ENCODE results near the gene PRKCZ.

The PRKCZ gene

DNA sequence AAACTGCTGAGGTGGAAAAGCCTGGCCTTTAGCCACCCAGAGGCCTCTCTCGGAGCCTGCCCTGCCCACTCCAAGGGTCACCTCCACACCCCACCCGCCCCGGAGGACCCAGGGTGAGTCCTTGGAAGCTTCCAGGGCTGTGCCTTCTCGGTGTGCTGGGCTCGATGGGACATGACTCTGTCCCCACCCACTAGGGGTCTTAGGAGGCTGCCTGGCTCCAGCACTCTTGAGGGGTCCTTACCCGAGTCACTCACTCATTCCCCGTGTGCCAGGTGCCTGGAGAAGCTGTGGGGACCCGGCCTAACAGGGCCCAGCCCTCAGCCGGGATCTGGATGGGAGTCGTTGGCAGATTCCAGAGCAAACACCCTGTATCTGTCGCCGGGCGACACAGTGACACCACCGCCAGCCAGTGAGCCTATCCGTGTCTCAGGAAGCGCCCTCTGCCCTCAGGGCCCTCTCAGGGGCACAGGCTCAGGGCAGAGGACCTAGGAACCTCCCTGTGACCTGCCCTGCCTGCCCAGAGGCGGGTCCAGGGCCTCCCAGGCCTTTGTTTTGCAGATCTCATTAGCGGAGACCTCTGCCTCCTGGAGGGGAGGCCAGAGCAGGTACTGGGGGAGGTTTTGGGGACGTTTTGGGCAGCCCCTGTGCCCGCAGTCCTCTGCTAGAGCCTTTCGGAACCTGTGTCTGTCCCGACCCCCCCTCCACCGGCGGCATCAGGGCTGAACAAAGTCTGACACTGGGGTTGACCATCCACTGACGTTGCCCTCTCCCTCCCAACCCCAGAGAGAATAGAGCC, 3.1 kb upstream of the PRKCZ start:
- DNase-seq: no peak

DNA sequence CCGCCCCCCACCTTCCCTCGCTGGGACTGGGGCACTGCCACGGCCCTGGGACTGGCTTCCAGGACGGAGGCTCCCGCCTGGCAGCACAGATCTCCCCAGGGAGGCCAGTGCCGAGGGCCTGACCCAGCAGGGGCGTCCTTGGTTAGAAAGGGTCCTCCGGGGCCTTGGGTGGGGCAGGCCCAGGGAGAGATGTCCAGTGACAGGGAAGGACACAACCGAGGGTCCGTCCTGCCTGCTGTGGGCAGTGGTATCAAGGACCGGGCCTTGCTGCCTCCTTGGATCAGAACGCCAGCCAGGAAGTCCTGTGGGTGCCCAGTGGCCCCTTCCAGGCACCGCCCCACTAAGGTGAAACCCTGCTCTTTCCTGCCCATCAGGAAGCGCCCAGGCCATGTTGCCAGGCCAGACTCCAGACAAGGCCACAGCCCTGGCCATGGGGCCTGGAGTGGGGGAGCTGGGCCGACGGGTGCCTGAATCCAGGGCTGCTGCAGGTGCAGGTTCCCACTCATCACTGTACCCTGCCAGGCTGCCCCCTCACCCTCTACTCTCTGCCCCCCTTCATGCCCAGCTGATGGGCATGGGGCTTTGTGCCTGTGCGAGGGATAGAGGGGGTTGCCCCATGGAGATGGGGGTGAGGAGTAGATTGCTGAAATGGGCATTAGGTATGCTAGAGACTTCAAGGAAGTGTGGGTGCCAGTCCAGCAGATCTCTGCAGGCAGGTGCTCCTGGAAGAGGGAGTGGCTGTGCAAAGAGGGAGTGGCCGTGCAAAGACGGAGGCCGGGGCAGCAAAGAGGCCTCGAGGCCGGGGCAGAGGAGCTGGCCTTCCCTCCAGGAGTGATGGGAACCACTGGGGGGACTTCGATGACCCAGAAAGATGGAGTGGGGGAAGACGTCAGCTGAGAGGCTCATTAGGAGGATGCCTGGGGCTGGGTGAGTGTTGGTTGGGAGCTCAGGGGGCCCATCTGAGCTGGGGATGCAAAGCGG, 2.2 kb upstream of the PRKCZ start:
- no peak for DNase-seq

DNA sequence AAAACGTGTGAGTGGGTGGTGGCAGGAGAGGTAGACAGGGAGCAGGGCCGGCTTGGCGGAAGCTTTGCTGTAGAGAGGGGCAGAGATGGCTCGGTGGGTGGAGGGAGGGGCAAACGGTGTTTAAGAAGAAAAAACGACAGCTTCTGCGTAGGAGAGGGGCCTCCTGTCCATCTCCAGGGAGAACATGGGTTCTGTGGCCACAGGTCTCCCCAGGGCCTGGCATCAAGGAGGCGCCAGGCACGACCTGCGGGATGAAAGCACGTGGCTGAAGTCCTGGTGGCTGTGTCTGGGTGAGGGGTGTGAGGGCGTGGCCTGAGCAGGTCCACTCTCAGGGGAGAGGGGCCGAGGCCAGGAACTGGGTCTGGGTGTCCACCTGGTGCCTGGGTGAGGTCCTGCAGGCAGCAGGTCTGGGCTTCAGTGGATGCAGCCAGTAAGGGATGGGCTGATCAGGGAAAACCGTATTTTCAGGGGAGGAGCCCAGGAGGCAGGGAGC, 940 bp upstream of the PRKCZ start:
- no peak for DNase-seq

DNA sequence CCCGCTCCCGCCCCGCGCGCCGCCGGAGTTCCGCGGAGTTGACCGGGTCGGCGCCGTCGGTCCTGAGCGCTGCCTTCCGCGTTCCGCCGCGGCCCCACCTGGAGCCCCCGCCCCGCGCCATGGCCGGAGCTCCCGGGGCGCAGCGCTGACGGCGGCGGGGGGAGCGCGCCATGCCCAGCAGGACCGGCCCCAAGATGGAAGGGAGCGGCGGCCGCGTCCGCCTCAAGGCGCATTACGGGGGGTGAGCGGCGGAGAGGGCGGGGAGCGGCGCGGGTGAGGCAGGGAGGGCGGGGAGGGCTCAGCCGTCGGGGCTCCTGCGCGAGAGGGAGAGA, 216 bp downstream of the PRKCZ start:
- DNase-seq: no peak

DNA sequence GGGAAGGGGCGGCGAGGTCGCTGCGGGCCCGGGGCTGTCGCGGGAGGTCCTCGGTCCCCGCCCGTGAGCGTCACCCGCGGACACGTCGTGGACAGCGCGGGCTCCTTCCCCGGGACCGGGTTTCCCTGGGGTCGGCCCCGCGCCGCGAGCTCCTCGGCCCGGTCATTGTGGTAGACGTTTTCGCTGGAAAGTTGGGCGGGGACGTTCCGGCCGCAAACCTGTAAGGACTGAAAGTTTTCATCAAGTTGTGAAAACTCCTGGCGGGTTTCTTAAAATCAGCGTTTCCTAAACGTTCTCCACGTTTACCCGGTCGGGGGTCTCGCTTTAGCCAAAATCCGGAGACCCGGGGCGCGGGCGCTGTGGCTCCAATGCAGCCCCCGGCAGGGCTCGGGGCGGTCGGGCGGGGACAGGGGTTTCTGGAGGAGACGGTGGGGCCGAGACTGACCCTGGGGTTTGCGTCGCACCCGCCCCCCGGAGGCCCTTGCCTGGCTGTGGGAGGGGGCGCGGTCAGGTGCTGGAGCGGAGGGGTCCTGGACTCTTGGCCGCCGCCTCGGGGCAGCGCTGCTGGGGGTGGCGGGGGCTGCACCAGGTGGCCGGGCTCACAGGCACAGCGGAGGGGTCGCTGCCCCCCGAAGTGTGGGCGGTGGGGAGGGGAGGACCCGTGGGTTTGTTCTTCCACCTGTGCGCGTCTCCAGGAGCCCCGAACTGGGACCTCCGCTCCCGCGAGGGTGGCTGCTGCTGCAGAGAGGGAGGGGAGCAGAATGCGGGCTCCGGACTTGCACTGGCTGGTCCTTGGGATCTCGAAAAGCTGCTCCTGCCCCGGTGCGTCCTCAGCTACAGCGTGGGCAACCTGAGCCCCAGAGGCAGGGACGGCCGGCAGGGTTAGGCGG, 827 bp downstream of the PRKCZ start:
- DNase-seq: no peak

DNA sequence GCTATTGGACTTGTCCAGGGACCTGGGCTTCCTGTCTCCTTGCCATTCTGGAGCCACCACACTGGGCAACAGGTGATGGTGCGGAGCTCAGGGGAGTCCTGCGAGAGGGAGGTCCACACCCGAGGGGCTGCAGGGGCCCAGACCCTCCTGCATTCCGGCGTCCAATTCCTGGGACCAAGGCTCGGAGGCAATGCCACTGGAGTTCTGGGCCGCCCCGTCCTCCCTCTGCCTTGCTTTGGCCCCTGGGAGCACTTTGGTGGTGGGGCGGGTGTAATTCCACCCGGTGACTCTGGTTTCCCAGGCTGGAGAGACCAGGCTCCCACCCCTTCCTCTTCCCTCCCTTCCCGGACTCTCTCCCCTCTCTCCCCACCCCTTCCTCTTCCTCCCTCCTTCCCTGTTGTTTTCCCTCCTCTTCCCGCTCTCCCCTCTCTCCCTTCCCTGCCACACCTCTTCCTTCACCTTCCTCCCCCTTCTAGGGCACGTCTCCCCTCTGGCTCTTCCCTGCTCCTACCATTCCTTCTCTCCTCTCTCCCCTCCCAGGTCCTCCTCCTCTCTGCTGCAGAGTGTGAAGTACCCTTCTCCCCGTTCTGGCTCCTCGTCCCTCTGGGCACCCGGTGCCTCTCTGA, 2.0 kb downstream of the PRKCZ start:
- DNase-seq: no peak

DNA sequence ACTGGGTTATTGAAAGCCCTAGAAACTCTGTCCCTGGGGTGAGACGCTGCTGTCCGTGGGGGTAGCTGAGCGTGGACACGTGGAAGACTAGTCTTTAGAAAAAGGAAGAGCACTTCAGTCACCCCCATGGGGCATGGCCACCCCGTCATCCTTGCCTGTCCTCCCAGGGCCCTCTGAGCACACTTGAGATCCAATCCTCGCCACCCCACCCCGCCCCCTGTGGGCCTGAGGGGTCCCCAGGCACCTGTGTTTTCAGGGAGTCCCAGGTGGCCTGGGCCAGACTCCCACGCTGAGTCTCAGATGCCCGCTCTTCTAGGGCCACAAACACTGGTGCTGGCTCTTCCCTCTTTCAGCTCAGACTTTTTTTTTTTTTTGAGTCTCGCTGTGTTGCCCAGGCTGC, 2.5 kb downstream of the PRKCZ start:
- no peak for DNase-seq

DNA sequence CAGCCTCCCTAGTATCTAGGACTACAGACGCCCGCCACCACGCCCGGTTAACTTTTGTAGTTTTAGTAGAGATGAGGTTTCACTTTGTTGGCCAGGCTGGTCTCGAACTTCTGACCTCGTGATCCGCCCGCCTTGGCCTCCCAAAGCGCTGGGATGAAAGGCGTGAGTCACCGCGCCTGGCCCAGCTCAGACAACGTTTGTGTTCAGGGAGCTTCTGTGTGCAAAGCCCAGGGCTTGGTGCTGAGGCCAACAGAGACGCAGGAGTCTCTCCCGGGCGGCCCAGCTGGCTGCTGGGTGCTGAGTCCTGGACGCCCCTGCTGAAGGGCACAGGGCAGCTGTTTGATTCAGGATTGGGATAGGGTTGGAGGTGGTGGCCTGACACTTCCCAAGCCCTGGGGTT, 3.0 kb downstream of the PRKCZ start:
- no peak for DNase-seq

- DNase-seq: no peak
Observed at GRCh38 chr1:2053784-2054376, 3.7 kb downstream of the PRKCZ start.

GRCh38 chr1:2054560-2054959, 4.3 kb downstream of the PRKCZ start:
- no peak for DNase-seq

DNA sequence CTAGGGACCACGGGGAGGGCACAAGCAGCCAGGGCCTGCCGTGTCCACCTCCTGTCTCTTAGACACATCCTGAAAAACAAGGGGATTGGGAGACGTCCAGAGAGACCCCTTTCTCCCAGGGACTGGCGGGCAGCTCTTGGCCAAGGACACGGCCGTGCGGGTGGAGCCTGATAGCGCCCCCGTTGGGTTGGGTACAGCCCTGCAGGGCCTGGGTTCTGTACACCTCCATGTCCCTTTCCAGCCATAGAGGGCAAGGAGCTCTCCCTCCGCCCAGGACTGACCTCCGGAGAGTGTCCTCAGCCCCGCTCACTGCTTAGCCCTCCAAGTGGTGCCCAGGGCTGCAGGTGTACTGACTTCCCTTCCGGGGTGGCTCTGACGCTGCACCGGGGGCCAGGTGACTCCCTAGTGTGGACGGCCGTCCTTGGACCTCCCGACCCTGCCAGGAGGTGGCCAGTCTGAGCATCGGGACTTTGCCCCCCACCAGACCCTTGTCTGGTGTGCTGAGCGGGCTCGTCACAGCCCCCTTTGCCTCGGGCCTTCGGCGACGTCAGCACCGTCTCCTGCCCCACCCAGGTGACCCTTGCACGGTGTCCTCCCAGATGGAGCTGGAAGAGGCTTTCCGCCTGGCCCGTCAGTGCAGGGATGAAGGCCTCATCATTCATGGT, 5.8 kb downstream of the PRKCZ start:
- DNase-seq: no peak

DNA sequence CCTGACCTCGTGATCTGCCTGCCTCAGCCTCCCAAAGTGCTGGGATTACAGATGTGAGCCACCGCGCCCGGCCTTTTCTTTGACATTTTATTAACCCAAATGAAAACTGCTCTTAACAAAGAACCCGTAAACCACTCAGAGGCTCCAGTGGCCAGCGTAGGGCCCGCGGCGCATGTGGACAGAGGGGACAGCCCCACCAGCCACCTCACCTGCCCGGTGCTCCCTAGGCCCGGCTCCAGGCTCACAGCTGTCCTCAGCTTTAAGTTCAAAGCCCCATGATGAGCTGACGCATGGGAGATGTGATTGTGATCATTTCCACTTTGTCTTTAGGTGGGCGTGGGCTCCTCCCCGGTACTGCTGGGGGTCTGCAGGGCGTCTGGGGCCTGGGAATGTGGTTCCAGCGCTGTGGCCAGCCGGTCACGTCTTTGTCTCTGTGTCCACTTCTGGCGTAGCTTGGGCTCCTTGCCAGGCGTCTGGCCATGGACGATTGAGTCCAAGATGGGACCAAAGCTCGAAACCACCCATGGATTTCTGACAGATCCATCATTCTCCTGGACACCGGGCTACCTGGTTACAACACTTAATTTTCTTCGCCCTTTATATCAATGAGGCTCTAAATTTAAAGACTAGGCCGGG, 6.9 kb downstream of the PRKCZ start:
- no peak for DNase-seq

DNA sequence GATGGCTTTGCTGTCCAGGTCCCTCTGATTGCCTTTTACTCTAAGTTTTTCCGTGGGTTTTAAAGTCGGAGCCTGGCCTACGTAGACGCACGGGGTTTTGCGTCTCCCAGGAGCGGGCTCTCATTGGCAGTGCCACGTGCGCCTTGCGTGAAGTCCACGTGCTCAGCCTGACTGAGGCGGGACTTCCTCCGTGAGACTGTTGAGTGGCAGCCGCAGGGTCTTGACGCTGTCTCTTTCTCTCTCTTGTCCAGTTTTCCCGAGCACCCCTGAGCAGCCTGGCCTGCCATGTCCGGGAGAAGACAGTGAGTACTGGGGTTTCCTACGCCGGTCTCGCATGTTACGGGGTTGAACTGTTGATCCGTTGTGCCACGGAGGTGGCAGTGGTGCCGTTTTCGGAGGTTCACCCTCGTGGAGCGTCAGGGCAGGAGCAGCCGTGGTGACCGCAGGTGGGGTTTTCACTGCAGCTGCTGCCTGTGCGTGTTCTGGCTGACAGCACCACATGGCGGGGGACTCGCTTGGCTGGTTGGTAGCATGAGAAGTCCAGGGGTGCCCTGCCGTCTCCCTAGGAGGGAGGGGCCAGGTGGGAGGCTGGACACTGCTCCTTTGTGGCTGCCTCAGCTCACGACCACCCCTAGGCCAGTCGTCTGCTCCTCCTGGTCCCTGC, 9.2 kb downstream of the PRKCZ start:
- DNase-seq: no peak

DNA sequence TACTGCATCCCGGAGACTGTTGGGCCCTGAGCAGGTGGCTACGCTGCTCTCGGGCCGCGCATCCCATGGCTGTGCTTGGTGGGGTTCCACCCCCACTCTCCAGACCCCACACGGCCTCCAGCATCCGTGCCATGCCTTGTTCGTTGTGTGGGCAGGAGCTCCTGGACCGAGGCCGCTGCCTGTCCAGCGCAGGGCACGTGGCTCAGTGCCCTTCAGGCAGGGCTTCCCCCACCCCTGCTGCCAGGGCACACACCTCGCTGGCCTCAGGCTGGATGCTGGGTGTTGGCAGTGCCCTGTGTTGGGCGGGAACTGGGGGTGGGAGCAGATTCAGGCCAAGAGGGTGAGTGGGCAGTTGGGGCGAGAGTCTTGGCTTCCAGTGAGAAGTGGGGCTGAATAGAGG, 9.9 kb downstream of the PRKCZ start:
- DNase-seq: no peak

DNA sequence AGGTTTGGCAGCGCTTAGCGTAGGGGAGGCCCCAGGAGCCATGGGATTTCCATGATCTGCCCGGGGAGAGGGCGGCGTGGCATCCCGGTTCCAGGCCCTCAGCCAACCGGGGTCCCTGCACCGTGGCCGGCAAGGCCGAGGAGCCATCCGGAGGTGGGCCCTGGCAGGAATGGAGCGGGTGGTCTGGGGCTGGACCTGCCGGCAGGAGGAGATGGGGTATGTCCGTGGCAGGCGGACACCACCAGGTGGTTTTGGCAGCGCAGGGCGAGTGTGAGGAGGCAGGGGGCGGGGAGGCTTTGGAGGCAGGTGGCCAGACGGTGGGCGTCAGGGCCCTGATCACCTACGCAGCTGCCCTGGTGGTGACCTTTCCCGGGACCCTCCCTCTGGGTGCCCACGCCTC, 10.3 kb downstream of the PRKCZ start:
- DNase-seq: no peak

- DNase-seq: no peak
Observed at GRCh38 chr1:2061065-2061778, 11.0 kb downstream of the PRKCZ start.

DNA sequence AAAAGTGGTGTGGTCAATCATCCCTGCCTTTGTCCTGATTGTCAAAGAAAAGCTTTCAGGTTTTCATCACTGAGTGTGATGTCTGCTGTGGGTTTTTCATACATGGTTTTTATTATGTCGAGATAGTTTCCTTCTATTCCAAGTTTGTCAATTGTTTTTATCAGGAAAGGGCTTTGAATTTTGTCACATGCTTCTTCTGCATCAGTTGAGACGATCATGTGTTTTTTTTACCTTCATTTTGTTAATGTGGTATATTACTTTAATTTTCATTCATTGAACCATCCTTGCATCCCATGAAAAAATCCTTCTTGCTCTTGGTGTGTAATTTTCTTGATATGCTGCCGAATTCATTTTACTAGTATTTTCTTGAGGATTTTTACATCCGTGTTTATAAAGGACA, 15.5 kb downstream of the PRKCZ start:
- DNase-seq: no peak

GRCh38 chr1:2067393-2067792, 17.2 kb downstream of the PRKCZ start:
- DNase-seq: no peak

DNA sequence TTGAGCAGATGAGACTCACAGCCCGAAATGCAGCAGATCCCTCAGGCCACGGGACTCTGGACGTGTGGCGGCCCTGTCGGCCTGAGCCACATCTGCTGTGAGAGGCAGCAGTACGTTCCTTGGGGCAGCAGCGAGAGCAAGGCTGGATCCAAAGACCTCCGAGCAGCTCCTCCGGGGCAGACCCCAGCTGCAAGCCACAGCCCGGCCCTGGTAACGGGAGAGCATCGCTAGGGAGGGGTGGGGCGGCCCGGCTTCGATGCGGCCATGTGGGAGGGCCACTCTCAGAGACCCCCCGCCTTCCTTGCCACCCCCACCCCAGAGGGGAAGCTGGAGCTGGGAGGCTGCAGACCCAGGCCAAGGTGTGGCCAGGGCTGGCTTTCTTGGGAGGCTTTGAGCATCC, 17.8 kb downstream of the PRKCZ start:
- no peak for DNase-seq

GRCh38 chr1:2068951-2069350, 18.7 kb downstream of the PRKCZ start:
- no peak for DNase-seq
